Panc1 (cell line): ENCODE measurements around the gene CORIN. TPM values are rescaled to one million over a fixed set of nuclear protein-coding genes. Genes with fewer than 3 reads are reported as not detected.

Source experiments
- ATAC-seq: fragments of 200-7000 bp; cut with Tn5 transposase; 2 replicates; pipeline ENCODE4 v1.9.1; 2020; ENCODE audit warnings: mild to moderate bottlenecking, moderate library complexity
- BruUV-seq: library from RNA; stranded (reverse); fragments of 400-500 nt; replicated peaks from 2 replicates; lab custom pipeline; 2021; lab: Mats Ljungman, UMichigan
- CTCF ChIA-PET: fragments of 300-600 bp; sonication (Branson Sonifier 250); formaldehyde crosslinking; loops from one replicate; lab custom pipeline; 2022; ENCODE audit warnings: antibody characterized with exemption; lab: Charles Lee
- POLR2A ChIA-PET: fragments of 300-600 bp; sonication (Branson Sonifier 250); formaldehyde crosslinking; loops from one replicate; lab custom pipeline; 2022; ENCODE audit warnings: antibody characterized with exemption; lab: Charles Lee
- DNase-seq: peaks from one replicate; pipeline ENCODE4 v3.0.0-alpha.2; 2010; ENCODE audit warnings: low read depth, low spot score
- H3K27ac ChIP-seq: 2 replicates; pipeline ENCODE4 v1.5.1; 2011; ENCODE audit warnings: mild to moderate bottlenecking, low read length, inconsistent platforms
- H3K27me3 ChIP-seq: fragments of 200-500 bp; sonication (Bioruptor generic); 2 replicates; pipeline ENCODE4 v1.6.0; 2014; ENCODE audit warnings: low read length, inconsistent platforms; ENCODE audit not compliant: control insufficient read depth, insufficient read depth
- H3K36me3 ChIP-seq: fragments of 200-500 bp; sonication (Bioruptor generic); 2 replicates; pipeline ENCODE4 v1.5.1; 2014; ENCODE audit warnings: inconsistent platforms, mild to moderate bottlenecking, low read length, moderate library complexity; ENCODE audit not compliant: control insufficient read depth, insufficient read depth
- H3K4me1 ChIP-seq: 2 replicates; pipeline ENCODE4 v1.5.1; 2011; ENCODE audit warnings: inconsistent platforms, mild to moderate bottlenecking, low read length, moderate library complexity; ENCODE audit not compliant: control insufficient read depth, insufficient read depth
- H3K4me3 ChIP-seq, 2 experiments: 2 replicates each; pipeline ENCODE4 v1.5.1; 2011 to 2012; ENCODE audit warnings: low read depth in 2 of 2, low read length in 2 of 2, mild to moderate bottlenecking in 2 of 2, inconsistent platforms in 1 of 2, moderate library complexity in 1 of 2
- H3K9me3 ChIP-seq: fragments of 200-500 bp; sonication (Bioruptor generic); 2 replicates; pipeline ENCODE4 v1.5.1; 2014; ENCODE audit warnings: low read depth, mild to moderate bottlenecking, inconsistent platforms, low read length, moderate library complexity; ENCODE audit not compliant: control insufficient read depth, insufficient read depth
- CTCF ChIP-seq: fragments of 450-650 bp; IDR thresholded peaks from 2 replicates; pipeline ENCODE4 v1.5.1; 2017; ENCODE audit warnings: mild to moderate bottlenecking
- POLR2AphosphoS5 ChIP-seq: IDR thresholded peaks from 2 replicates; pipeline ENCODE4 v1.6.1; 2012; ENCODE audit warnings: mild to moderate bottlenecking, low read depth, low read length, moderate library complexity
- REST ChIP-seq, 2 experiments: IDR thresholded peaks; 2 replicates each; pipeline ENCODE4 v1.6.1; 2011 to 2012; ENCODE audit warnings: low read depth in 2 of 2, control low read depth in 1 of 2, low read length in 1 of 2, mild to moderate bottlenecking in 1 of 2, moderate library complexity in 1 of 2; ENCODE audit not compliant: insufficient read depth in 1 of 2
- SIN3A ChIP-seq: IDR thresholded peaks from 2 replicates; pipeline ENCODE4 v1.6.1; 2012; ENCODE audit warnings: low read depth, mild to moderate bottlenecking, low read length, moderate library complexity, borderline replicate concordance; ENCODE audit not compliant: insufficient read depth
- TCF7L2 ChIP-seq: IDR thresholded peaks from 2 replicates; pipeline ENCODE4 v1.6.1; 2011; ENCODE audit warnings: mild to moderate bottlenecking, low read depth, low read length, inconsistent platforms
- in situ Hi-C: cut with HindIII; loops from 2 replicates; pipeline ENCODE4 v1.10.0; 2016; ENCODE audit warnings: low sequenced_read_pairs, low pct_unique_long_range_greater_than_20kb
- intact Hi-C: fragments of 100-400 bp; cut with micrococcal nuclease; formaldehyde crosslinking; loops from one replicate; pipeline ENCODE4 v1.10.0; 2022; ENCODE audit not compliant: unreplicated experiment
- total RNA-seq: library from RNA; stranded (reverse); gene quantifications from one replicate; pipeline ENCODE4 v1.2.1, GENCODE V29; 2021; ENCODE audit not compliant: unreplicated experiment

CORIN gene
- total RNA-seq, 1 experiment from 2014 or later: not detected

DNA sequence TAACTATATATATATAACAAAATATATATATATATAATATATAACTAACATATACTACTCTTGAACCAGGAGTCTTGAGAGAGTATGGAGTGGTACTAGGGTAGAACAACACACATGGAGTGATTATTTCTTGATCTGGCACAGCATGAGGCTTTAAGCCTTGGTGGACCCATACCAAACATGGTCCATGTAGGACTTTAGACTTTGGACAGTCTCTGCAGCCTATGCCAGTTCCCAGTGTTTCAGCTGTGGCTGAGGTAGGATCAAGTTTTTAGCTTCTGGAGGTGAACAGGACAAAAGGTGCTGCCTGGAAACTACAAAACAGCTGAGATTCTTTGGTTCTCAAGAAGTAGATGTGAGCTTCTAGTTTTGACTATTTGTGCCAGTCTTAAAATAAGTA lies 20.6 kb downstream of the CORIN start:
- Histone ChIP-seq H3K27me3 (peaks cover 6% of the 10 kb centered on the region; the same call in 1 of the 2 replicates), H3K9me3 (no peaks in the 10 kb centered on the region), H3K27ac (no peak overlapping the region), H3K36me3 (no peaks in the 10 kb centered on the region), H3K4me1 (no peaks in the 10 kb centered on the region), H3K4me3 (no peak overlapping the region)
- in situ Hi-C loops: no loop called here
- DNase-seq (no peak), ATAC-seq (no peak)
- intact Hi-C loops: no loop called here
- CTCF ChIA-PET: interaction anchor here (1.1 kb wide), 1 partner anchor 19 kb away, joined by 3 read pairs; no protein-coding TSS in a partner anchor
- POLR2A ChIA-PET: no interaction called here
- no peak for TF ChIP-seq POLR2AphosphoS5
- TF ChIP-seq SIN3A: no peak
- TF ChIP-seq REST (IDR thresholded peaks at IDR 0.05; ENCODE audit: insufficient read depth in 1 of 2, low read depth in 2 of 2, low read length in 1 of 2): no peak
- no peak for TF ChIP-seq CTCF
- no peak for TF ChIP-seq TCF7L2
- no TSS peak for BruUV-seq

GRCh38 chr4:47816748-47817147 lies 21.1 kb downstream of the CORIN start:
- TF ChIP-seq TCF7L2 (no peak), POLR2AphosphoS5 (no peak), SIN3A (no peak), REST (IDR thresholded peaks at IDR 0.05; ENCODE audit: insufficient read depth in 1 of 2, low read depth in 2 of 2, low read length in 1 of 2) (no peak), CTCF (no peak)
- CTCF ChIA-PET: interaction anchor here (1.1 kb wide), 1 partner anchor 20 kb away, joined by 3 read pairs; no protein-coding TSS in a partner anchor

More at GRCh38 chr4:47816748-47817147, 21.1 kb downstream of the CORIN start:
- intact Hi-C loops: no loop called here
- BruUV-seq: no TSS peak
- Histone ChIP-seq H3K36me3 (no peaks in the 10 kb centered on the region), H3K9me3 (no peaks in the 10 kb centered on the region), H3K27ac (no peak overlapping the region), H3K27me3 (peaks cover 6% of the 10 kb centered on the region; the same call in 1 of the 2 replicates), H3K4me1 (no peaks in the 10 kb centered on the region), H3K4me3 (no peak overlapping the region)
- in situ Hi-C loops: no loop called here
- POLR2A ChIA-PET: no interaction called here
- no peak for ATAC-seq
- DNase-seq: no peak
